ENCODE data around the gene C19orf44. TPM values are rescaled to one million over a fixed set of nuclear protein-coding genes. Genes with fewer than 3 reads are reported as not detected.

The C19orf44 gene
- total RNA-seq, 1 donor from 2014 or later, result 6.6 TPM

DNA sequence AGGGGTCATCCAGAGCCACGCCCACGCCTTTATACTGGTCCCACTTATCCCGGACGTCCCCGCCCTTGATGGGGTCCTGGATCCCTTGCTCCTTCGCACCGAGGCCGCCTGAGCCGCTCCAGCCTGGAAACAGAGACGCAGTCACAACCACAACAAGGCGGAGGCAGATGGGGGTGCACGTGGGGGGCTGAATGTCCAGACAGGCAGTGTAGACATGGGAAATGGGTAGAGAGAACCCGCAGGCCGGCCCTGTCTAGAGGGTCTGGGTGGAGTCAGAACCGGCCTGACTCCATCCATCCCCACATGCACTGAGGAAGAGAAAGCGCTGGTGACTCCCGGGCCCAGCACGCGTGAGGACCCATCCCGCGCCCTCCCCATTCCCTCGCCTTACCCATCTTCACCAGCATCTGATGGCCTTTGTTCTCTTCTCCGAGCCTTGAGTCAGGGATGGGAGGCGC is 23.1 kb downstream of the C19orf44 start:
- ATAC-seq, result no peak
- TF ChIP-seq, protein P1, sequence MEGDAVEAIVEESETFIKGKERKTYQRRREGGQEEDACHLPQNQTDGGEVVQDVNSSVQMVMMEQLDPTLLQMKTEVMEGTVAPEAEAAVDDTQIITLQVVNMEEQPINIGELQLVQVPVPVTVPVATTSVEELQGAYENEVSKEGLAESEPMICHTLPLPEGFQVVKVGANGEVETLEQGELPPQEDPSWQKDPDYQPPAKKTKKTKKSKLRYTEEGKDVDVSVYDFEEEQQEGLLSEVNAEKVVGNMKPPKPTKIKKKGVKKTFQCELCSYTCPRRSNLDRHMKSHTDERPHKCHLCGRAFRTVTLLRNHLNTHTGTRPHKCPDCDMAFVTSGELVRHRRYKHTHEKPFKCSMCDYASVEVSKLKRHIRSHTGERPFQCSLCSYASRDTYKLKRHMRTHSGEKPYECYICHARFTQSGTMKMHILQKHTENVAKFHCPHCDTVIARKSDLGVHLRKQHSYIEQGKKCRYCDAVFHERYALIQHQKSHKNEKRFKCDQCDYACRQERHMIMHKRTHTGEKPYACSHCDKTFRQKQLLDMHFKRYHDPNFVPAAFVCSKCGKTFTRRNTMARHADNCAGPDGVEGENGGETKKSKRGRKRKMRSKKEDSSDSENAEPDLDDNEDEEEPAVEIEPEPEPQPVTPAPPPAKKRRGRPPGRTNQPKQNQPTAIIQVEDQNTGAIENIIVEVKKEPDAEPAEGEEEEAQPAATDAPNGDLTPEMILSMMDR (IDR thresholded peaks at IDR 0.05), result no peak
- peaks cover 82% of the 10 kb centered on the region for H3K36me3 ChIP-seq
- no peak for DNase-seq
- no peaks in the 10 kb centered on the region for H3K9me3 ChIP-seq
- no peak overlapping the region for H3K27ac ChIP-seq
- H3K4me1 ChIP-seq, result no peaks in the 10 kb centered on the region
- H3K4me3 ChIP-seq, result no peak overlapping the region
- H3K27me3 ChIP-seq (ENCODE audit: low read depth), result no peaks in the 10 kb centered on the region
- intact Hi-C loops (cut with DNase I), result no loop called here

DNA sequence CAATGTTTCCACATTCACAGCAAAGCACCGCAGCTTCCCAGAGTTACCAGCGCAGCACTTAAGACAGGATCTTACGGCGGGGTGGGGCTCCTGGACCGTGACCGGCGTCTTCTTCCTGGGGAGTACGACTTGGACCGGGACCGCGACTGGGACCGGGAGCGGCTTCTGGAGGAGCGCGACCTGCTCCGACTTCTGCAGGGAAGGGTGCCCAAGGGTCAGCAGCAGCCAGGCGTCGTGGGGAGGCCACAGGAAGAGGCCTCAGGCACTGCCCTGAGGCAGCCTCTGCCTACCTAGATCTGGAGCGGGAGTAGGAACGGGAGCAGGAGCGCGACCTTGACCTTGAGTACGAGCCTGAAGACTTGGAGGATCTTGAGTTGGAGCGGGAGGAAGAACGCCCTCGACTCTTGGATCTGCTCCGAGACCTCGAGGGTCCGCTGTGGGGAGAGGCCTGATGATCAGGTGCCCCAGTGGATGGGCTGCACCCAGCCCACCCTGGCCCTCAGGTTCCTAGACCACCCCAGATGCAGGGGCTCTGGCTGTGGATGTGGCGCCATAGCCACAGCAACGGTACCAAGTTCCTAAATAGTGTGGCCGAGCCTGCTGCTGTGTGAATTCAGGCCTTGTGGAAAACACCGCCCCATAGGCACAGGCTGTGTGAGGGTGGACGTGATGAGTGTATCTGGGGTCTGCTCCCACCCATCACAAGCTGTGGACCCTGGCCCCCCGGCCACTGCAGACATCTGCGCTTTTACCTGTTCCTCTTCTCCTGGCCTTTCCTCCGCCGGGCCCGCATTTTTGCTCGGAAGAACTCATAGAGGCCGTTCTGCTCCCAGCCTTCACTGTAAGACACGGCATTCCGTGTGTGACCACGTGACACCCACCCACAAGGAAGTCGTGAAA is 24.1 kb downstream of the C19orf44 start:
- Histone ChIP-seq H3K27ac (no peak overlapping the region), H3K27me3 (ENCODE audit: low read depth) (no peaks in the 10 kb centered on the region), H3K36me3 (peaks cover 91% of the 10 kb centered on the region), H3K4me1 (no peaks in the 10 kb centered on the region), H3K4me3 (no peak overlapping the region), H3K9me3 (no peaks in the 10 kb centered on the region)
- no peak for ATAC-seq
- no peak for DNase-seq
- TF ChIP-seq, protein P1 (IDR thresholded peaks at IDR 0.05), result no peak
- intact Hi-C loops (cut with DNase I), result no loop called here

DNA sequence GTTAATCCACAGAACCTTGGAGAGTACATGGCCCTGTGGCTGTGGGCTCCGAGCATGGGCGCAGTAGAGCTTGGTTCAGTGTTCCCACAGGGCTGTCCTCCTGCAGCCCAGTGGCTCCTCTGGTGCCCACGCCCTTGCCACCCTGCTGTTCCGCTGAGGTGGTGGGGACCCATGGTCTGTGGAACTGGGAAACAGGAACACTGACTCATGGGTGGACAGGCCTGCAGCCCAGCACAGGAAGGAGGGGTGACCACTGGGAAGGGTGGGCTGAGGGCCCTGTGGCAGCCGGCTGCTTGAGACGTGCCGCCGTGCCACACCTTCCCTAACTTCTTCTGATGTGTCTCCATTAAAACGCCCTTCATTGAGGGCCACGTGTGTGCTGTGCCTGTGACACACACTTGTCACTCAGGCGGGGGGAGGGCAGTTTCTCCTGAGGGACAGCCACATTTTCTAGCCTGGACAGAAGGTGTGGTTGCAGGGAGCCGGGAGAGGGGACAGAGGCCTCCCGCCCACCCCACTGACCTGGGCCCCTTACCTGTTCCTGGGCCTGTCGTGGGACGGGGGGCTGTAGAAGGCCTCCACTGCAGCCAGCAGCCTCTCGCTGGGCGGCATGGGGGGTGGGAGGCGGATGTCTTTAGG is 24.9 kb downstream of the C19orf44 start:
- TF ChIP-seq, protein P1 (IDR thresholded peaks at IDR 0.05), result no peak
- Histone ChIP-seq H3K27ac (no peak overlapping the region), H3K9me3 (no peaks in the 10 kb centered on the region), H3K36me3 (peaks cover 98% of the 10 kb centered on the region), H3K27me3 (ENCODE audit: low read depth) (no peaks in the 10 kb centered on the region), H3K4me1 (no peaks in the 10 kb centered on the region), H3K4me3 (no peak overlapping the region)
- intact Hi-C loops (cut with DNase I), result no loop called here
- no peak for DNase-seq
- no peak for ATAC-seq

DNA sequence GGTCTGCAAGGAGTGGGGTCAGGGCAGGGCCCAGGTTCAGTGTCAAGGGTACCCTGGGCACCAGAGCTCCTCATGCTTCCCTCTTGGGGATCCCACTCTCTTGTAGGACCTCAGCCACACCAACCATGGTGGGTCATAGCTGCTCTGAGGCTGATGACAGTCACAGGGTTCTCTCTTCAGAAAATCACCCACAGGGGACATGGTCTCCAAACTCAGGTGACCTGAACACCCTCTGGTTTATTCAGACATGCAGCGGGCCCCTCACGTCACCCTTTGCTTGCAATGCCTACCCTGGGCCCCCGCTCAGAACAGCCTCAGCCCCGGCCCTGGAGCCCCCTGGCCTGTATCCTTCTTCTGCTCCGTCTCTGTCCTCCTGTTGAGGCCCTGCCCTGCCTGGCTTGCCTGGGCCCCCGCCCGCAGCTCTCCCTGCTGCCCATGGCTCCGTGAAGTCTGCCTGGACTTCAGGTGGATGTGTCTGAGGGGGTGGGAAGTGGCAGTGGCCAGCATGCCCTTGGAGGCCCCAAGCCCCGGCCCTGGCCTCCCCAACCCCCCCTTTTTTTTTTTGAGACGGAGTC is 25.6 kb downstream of the C19orf44 start:
- DNase-seq (no peak), ATAC-seq (no peak)
- H3K36me3 ChIP-seq, result peaks cover 98% of the 10 kb centered on the region
- H3K27ac ChIP-seq, result no peak overlapping the region
- H3K4me1 ChIP-seq, result no peaks in the 10 kb centered on the region
- intact Hi-C loops (cut with DNase I), result no loop called here
- H3K27me3 ChIP-seq (ENCODE audit: low read depth), result no peaks in the 10 kb centered on the region
- H3K9me3 ChIP-seq, result no peaks in the 10 kb centered on the region
- TF ChIP-seq, protein P1 (IDR thresholded peaks at IDR 0.05), result no peak
- no peak overlapping the region for H3K4me3 ChIP-seq

DNA sequence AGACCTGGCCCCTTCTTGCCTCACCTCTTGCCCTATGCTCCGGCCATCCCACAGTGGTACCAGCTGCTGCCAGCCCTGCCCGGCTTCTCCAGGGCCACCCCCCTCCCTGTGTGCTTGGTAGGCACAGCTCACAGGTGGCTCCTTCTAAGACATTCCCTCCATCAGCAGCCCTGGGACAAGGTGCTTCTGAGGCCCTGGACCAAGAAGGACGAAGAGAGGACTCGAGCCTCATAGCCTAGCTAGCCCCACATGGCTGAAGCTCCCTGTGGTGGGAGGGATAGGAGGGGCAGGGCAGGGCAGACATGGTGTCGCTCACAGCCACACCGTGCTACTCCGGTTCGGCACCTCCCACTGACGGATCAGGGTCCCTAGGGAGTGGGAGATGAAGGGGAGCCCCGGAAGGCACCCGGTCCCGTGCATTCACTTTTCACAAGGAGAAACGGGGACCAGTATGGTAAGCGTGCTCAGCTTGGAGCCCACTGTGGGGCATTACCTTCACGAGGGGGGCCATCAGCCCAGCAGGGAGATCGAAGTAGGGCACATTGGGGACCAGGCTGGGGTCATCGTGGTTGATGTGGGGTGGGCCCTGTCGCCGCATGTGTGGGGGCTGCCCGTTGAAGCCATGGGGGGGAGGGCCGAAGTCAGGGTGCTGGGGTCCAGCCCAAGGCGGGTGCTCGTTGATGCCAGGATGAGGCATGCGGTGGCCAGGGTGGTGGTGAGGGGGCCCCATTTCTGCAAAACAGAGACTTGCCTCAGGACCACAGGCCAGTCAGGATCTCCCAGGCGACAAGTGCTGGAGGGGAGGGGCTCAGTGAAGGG is 26.6 kb downstream of the C19orf44 start:
- Histone ChIP-seq H3K27ac (no peak overlapping the region), H3K27me3 (ENCODE audit: low read depth) (no peaks in the 10 kb centered on the region), H3K4me3 (no peak overlapping the region), H3K9me3 (no peaks in the 10 kb centered on the region), H3K36me3 (peaks cover 98% of the 10 kb centered on the region), H3K4me1 (no peaks in the 10 kb centered on the region)
- DNase-seq, result no peak
- TF ChIP-seq, protein P1 (IDR thresholded peaks at IDR 0.05), result no peak
- intact Hi-C loops (cut with DNase I), result no loop called here
- ATAC-seq, result no peak

All from lower lobe of right lung (tissue), 2 donors.